IMR-90 (cell line): ENCODE measurements around the gene SYTL2. TPM values are rescaled to one million over a fixed set of nuclear protein-coding genes. Genes with fewer than 3 reads are reported as not detected.

ENCODE experiments used
- ATAC-seq: fragments of 200-7000 bp; cut with Tn5 transposase; 2 replicates; pipeline ENCODE4 v1.9.1; 2020; ENCODE audit warnings: low read depth, mild to moderate bottlenecking, moderate library complexity
- BruUV-seq: library from RNA; stranded (reverse); fragments of 400-500 nt; replicated peaks from 2 replicates; lab custom pipeline; 2021; lab: Mats Ljungman, UMichigan
- CTCF ChIA-PET: fragments of 300-600 bp; formaldehyde crosslinking; extraction: SDS; loops from one replicate; lab custom pipeline; 2021; ENCODE audit warnings: antibody characterized with exemption; lab: Yijun Ruan, JAX
- POLR2A ChIA-PET: fragments of 300-600 bp; sonication (Branson Sonifier 250); formaldehyde crosslinking; loops from one replicate; lab custom pipeline; 2022; ENCODE audit warnings: antibody characterized with exemption; ENCODE audit not compliant: unreplicated experiment; lab: Charles Lee
- DNase-seq: peaks from one replicate; pipeline ENCODE4 v3.0.0; 2013
- H2AFZ ChIP-seq: replicated peaks from 2 replicates; pipeline ENCODE3; 2013; ENCODE audit warnings: low read length, mild to moderate bottlenecking; ENCODE audit not compliant: poor library complexity
- H2AK5ac ChIP-seq: 2 replicates; pipeline ENCODE4 v1.6.1; 2013; ENCODE audit warnings: low read depth, low read length, inconsistent platforms
- H2AK9ac ChIP-seq: replicated peaks from 2 replicates; pipeline ENCODE3; 2013; ENCODE audit warnings: mild to moderate bottlenecking, low read depth, low read length, moderate library complexity; ENCODE audit not compliant: poor library complexity
- H2BK120ac ChIP-seq: 2 replicates; pipeline ENCODE4 v1.6.1; 2013; ENCODE audit warnings: low read depth, low read length, inconsistent platforms
- H2BK15ac ChIP-seq: 3 replicates; pipeline ENCODE4 v1.6.1; 2013; ENCODE audit warnings: low read depth, low read length, inconsistent platforms
- H2BK20ac ChIP-seq: 2 replicates; pipeline ENCODE4 v1.6.1; 2013; ENCODE audit warnings: low read depth, mild to moderate bottlenecking, inconsistent platforms, low read length, moderate library complexity
- H2BK5ac ChIP-seq: 2 replicates; pipeline ENCODE4 v1.6.1; 2013; ENCODE audit warnings: mild to moderate bottlenecking, low read depth, low read length, inconsistent platforms; ENCODE audit not compliant: poor library complexity, severe bottlenecking
- H3K14ac ChIP-seq: replicated peaks from 2 replicates; pipeline ENCODE4 v1.6.1; 2013; ENCODE audit warnings: low read depth, low read length, inconsistent platforms
- H3K18ac ChIP-seq: 2 replicates; pipeline ENCODE4 v1.6.1; 2013; ENCODE audit warnings: low read depth, low read length, control low read depth
- H3K23ac ChIP-seq: 2 replicates; pipeline ENCODE4 v1.6.1; 2013; ENCODE audit warnings: low read depth, low read length, inconsistent platforms
- H3K27ac ChIP-seq: 2 replicates; pipeline ENCODE4 v1.5.1; 2013; ENCODE audit warnings: mild to moderate bottlenecking, control low read depth, low read length; ENCODE audit not compliant: insufficient read depth
- H3K27me3 ChIP-seq: 2 replicates; pipeline ENCODE4 v1.6.1; 2013; ENCODE audit warnings: low read length; ENCODE audit not compliant: control insufficient read depth, insufficient read depth
- H3K36me3 ChIP-seq: 2 replicates; pipeline ENCODE4 v1.6.1; 2013; ENCODE audit warnings: low read length, mixed read lengths; ENCODE audit not compliant: control insufficient read depth, insufficient read depth
- H3K4ac ChIP-seq: 2 replicates; pipeline ENCODE4 v1.6.1; 2013; ENCODE audit warnings: low read depth, low read length, inconsistent platforms
- H3K4me1 ChIP-seq: 2 replicates; pipeline ENCODE4 v1.6.1; 2013; ENCODE audit warnings: low read length, mixed read lengths; ENCODE audit not compliant: control insufficient read depth, insufficient read depth
- H3K4me2 ChIP-seq: 2 replicates; pipeline ENCODE4 v1.6.1; 2013; ENCODE audit warnings: low read depth, mild to moderate bottlenecking, control low read depth, low read length, moderate library complexity
- H3K4me3 ChIP-seq: 2 replicates; pipeline ENCODE4 v1.5.1; 2013; ENCODE audit warnings: low read depth, mild to moderate bottlenecking, control low read depth, low read length, moderate library complexity; ENCODE audit not compliant: insufficient read depth
- H3K56ac ChIP-seq: 2 replicates; pipeline ENCODE4 v1.6.1; 2013; ENCODE audit warnings: low read length, inconsistent platforms; ENCODE audit not compliant: insufficient read depth; ENCODE audit errors: extremely low read depth
- H3K79me1 ChIP-seq, 2 experiments: 2 replicates each; pipeline ENCODE4 v1.6.1; 2013; ENCODE audit warnings: low read length in 2 of 2, inconsistent platforms in 1 of 2, low read depth in 1 of 2
- H3K9ac ChIP-seq: 2 replicates; pipeline ENCODE4 v1.6.1; 2013; ENCODE audit warnings: low read depth, low read length, control low read depth
- H3K9me1 ChIP-seq: 2 replicates; pipeline ENCODE4 v1.6.1; 2013; ENCODE audit warnings: low read length, inconsistent platforms; ENCODE audit not compliant: insufficient read depth
- H3K9me3 ChIP-seq: 2 replicates; pipeline ENCODE4 v1.6.1; 2013; ENCODE audit warnings: low read length; ENCODE audit not compliant: control insufficient read depth, insufficient read depth
- H4K20me1 ChIP-seq: 2 replicates; pipeline ENCODE4 v1.6.1; 2013; ENCODE audit warnings: low read length, inconsistent platforms; ENCODE audit not compliant: insufficient read depth
- H4K5ac ChIP-seq: 2 replicates; pipeline ENCODE4 v1.6.1; 2013; ENCODE audit warnings: mild to moderate bottlenecking, low read depth, low read length, control low read depth
- H4K8ac ChIP-seq, 2 experiments: 2 replicates each; pipeline ENCODE4 v1.6.1; 2013; ENCODE audit warnings: low read depth in 2 of 2, low read length in 2 of 2, control low read depth in 1 of 2, inconsistent platforms in 1 of 2
- H4K91ac ChIP-seq: 2 replicates; pipeline ENCODE4 v1.6.1; 2013; ENCODE audit warnings: low read depth, low read length, inconsistent platforms; ENCODE audit not compliant: insufficient read depth
- BHLHE40 ChIP-seq: fragments of 150-350 bp; IDR thresholded peaks from 2 replicates; pipeline ENCODE4 v1.6.1; 2016; ENCODE audit warnings: mild to moderate bottlenecking, low read depth, low read length
- MAZ ChIP-seq: IDR thresholded peaks from 2 replicates; pipeline ENCODE4 v1.6.1; 2012; ENCODE audit warnings: low read depth, mild to moderate bottlenecking, low read length, improper control_type of control experiment, moderate library complexity, borderline replicate concordance
- MXI1 ChIP-seq: IDR thresholded peaks from 2 replicates; pipeline ENCODE4 v1.6.1; 2012; ENCODE audit warnings: low read depth, mild to moderate bottlenecking, low read length, moderate library complexity, borderline replicate concordance
- SMC3 ChIP-seq: fragments of 150-350 bp; IDR thresholded peaks from 2 replicates; pipeline ENCODE4 v1.6.1; 2016; ENCODE audit warnings: low read depth, mild to moderate bottlenecking, antibody characterized with exemption, low read length, moderate library complexity
- WGBS, 2 experiments: methylation state at CpG; one replicate each; pipeline versions ENCODE4 v1.1.5 to v1.1.7; 2013; ENCODE audit warnings: missing lambda C conversion rate in 2 of 2; ENCODE audit not compliant: insufficient read length in 1 of 2; ENCODE audit errors: extremely low coverage in 2 of 2; 5-methylcytosine and 5-hydroxymethylcytosine counted together
- dilution Hi-C: fragments of 300-500 bp; cut with HindIII; formaldehyde crosslinking; loops from one replicate; pipeline ENCODE4 v1.14.3; 2018; ENCODE audit warnings: low sequenced_read_pairs; ENCODE audit not compliant: unreplicated experiment
- in situ Hi-C: fragments of 300-500 bp; cut with MboI; formaldehyde crosslinking; loops from 3 replicates; pipeline ENCODE4 v1.14.3; 2019; ENCODE audit warnings: low sequenced_read_pairs, inconsistent platforms, mixed read lengths
- intact Hi-C: fragments of 100-400 bp; cut with micrococcal nuclease; formaldehyde crosslinking; loops from 2 replicates; pipeline ENCODE4 v1.10.0; 2022
- polyA plus RNA-seq, 3 experiments: library from polyadenylated mRNA; depleted of rRNA; stranded (reverse); fragments of >200 nt; gene quantifications; 2 replicates each; pipeline ENCODE4 v1.2.3, GENCODE V29; 2012; ENCODE audit warnings: low replicate concordance in 1 of 3
- total RNA-seq: library from RNA; depleted of rRNA; stranded (reverse); fragments of >200 nt; gene quantifications from 2 replicates; pipeline ENCODE4 v1.2.3, GENCODE V29; 2012
- TF ChIP-seq, protein P1 (sequence below): conservative IDR thresholded peaks from 2 replicates; pipeline ENCODE4 v1.5.1; 2012; ENCODE audit warnings: mild to moderate bottlenecking, low read depth, low read length, improper control_type of control experiment
- TF ChIP-seq, protein P2 (sequence below): fragments of 150-350 bp; IDR thresholded peaks from 2 replicates; pipeline ENCODE4 v1.6.1; 2016; ENCODE audit warnings: low read depth, mild to moderate bottlenecking, low read length, moderate library complexity, borderline replicate concordance

The SYTL2 gene
- total and polyA plus RNA-seq, 2 of the 4 experiments (the other 2 are of a cell fraction) = 45.2 to 70.0 TPM

DNA sequence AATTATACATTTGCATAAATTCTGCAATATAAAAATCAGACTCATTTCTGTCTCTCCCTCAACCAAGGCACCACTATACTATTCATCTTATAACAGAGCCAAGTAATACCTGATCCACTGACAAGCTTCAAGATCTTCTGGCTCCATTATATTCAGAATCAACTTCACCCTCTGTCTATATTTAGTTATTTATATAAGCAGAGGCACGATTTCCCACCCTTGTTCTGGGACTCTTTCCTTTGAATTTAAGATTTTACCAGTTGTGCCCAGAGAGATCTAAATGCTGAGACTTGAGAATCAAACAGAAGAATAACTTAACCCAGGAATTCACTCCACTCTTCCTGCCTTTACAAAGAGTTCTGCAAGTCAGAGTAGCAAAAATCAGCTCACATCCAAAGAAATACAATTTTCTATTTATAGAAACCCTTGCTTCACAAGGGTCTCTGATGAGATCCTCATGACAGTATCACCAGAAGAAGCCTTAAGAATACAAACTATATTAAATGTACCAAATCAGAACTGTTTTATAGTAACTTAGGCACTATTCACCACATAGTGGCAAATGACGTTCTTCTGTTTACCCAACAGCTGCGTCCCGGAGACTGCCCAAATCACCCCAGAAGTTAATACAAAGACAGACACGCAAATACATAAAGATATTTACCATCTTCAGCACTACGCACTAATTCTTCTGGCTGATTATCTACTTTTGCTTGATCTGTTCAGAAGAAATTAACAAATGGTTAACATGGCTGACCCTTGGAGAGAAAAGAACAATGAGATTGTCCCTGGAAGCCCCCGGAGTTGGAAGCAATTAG, 92.6 kb downstream of the SYTL2 start:
- in situ Hi-C loops = no loop called here
- Histone ChIP-seq H3K36me3 (peaks cover 5% of the 10 kb centered on the region; the same call in 1 of the 2 replicates), H3K9me3 (no peaks in the 10 kb centered on the region), H4K91ac (peak overlapping the region; percentile 87), H2AFZ (peak overlapping the region; percentile 77), H3K56ac (peak overlapping the region; percentile 88), H3K4ac (peak overlapping the region; percentile 84), H4K8ac (peak overlapping the region; percentile 72 to 85), H3K27me3 (no peaks in the 10 kb centered on the region), H2BK5ac (peak overlapping the region; percentile 97), H4K5ac (peak overlapping the region; percentile 91), H3K27ac (peak overlapping the region; percentile 60), H4K20me1 (no peaks in the 10 kb centered on the region), H2BK15ac (peak overlapping the region; percentile 66; the same call in 1 of the 3 replicates), H3K9me1 (peaks cover 3% of the 10 kb centered on the region; the same call in 1 of the 2 replicates), H2AK9ac (peak overlapping the region; percentile 80), H3K23ac (peak overlapping the region; percentile 77), H2BK20ac (peak overlapping the region; percentile 68), H2AK5ac (peak overlapping the region; percentile 54), H2BK120ac (peak overlapping the region; percentile 93), H3K14ac (peak overlapping the region; percentile 93), H3K4me3 (peak overlapping the region; percentile 52), H3K9ac (peak overlapping the region; percentile 86), H3K4me2 (peak overlapping the region; percentile 56), H3K4me1 (peaks cover 8% of the 10 kb centered on the region), H3K18ac (peak overlapping the region; percentile 95), H3K79me1 (peaks cover 14 to 27% of the 10 kb centered on the region in 2 experiments; a peak in 3 of 4 replicates)
- TF ChIP-seq MXI1 = no peak
- TF ChIP-seq, protein P1, sequence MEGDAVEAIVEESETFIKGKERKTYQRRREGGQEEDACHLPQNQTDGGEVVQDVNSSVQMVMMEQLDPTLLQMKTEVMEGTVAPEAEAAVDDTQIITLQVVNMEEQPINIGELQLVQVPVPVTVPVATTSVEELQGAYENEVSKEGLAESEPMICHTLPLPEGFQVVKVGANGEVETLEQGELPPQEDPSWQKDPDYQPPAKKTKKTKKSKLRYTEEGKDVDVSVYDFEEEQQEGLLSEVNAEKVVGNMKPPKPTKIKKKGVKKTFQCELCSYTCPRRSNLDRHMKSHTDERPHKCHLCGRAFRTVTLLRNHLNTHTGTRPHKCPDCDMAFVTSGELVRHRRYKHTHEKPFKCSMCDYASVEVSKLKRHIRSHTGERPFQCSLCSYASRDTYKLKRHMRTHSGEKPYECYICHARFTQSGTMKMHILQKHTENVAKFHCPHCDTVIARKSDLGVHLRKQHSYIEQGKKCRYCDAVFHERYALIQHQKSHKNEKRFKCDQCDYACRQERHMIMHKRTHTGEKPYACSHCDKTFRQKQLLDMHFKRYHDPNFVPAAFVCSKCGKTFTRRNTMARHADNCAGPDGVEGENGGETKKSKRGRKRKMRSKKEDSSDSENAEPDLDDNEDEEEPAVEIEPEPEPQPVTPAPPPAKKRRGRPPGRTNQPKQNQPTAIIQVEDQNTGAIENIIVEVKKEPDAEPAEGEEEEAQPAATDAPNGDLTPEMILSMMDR = no peak
- no peak for TF ChIP-seq SMC3
- TF ChIP-seq, protein P2, sequence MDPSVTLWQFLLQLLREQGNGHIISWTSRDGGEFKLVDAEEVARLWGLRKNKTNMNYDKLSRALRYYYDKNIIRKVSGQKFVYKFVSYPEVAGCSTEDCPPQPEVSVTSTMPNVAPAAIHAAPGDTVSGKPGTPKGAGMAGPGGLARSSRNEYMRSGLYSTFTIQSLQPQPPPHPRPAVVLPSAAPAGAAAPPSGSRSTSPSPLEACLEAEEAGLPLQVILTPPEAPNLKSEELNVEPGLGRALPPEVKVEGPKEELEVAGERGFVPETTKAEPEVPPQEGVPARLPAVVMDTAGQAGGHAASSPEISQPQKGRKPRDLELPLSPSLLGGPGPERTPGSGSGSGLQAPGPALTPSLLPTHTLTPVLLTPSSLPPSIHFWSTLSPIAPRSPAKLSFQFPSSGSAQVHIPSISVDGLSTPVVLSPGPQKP = no peak
- TF ChIP-seq MAZ = no peak
- TF ChIP-seq BHLHE40 = no peak
- ChIA-PET POLR2A (interaction anchor here (1.1 kb wide), 1 partner anchor 59 kb away, joined by 4 read pairs; no protein-coding TSS in a partner anchor), CTCF (interaction anchor here (0.6 kb wide), 3 partner anchors 10 to 379 kb away, joined by 3 to 5 read pairs (median 3); no protein-coding TSS in a partner anchor)
- no TSS peak for BruUV-seq
- WGBS, 2 experiments = no CpG with 5 or more reads among the region's 7 CpGs
- DNase-seq (peak; percentile 28), ATAC-seq (peak; percentile 7)
- intact Hi-C loops = loop anchor here (2.0 to 5.0 kb wide), 4 partner anchors 54 to 110 kb away; partner anchors contain the start of genes CREBZF and SYTL2
- dilution Hi-C loops = no loop called here
